Activated T-cell treated with anti-CD3 and anti-CD28 coated beads for 24 hours (primary cell): ENCODE results near the gene AK1.
A peak's percentile ranks its signal among the peaks of the same experiment; 100 is the strongest.
"Not testable (repeated sequence)": the region's sequence is repeated elsewhere in the genome, so short reads cannot be mapped to it uniquely, and the experiment has no call there.

Experiments
- DNase-seq: peaks from one replicate; pipeline ENCODE4 v3.0.0-alpha.2; 2020; ENCODE audit warnings: low read depth

Gene AK1

GRCh38 chr9:127884427-127884911, 7.0 kb upstream of the AK1 start:
- DNase-seq, result no peak

- DNase-seq, result no peak
These were observed 6.5 kb upstream of the AK1 start for GRCh38 chr9:127883959-127884358.

GRCh38 chr9:127881715-127882114, 4.2 kb upstream of the AK1 start:
- not testable (repeated sequence) for DNase-seq

- no peak for DNase-seq
These were observed 2.7 kb upstream of the AK1 start for GRCh38 chr9:127880143-127880542.

- DNase-seq, result no peak
These were observed 1.3 kb upstream of the AK1 start for GRCh38 chr9:127878652-127879390.

- DNase-seq, result no peak
These were observed 651 bp upstream of the AK1 start for GRCh38 chr9:127878001-127878651.

GRCh38 chr9:127876764-127877562, 512 bp downstream of the AK1 start:
- no peak for DNase-seq

GRCh38 chr9:127876026-127876763, 1.3 kb downstream of the AK1 start:
- no peak for DNase-seq

- no peak for DNase-seq
These were observed 2.0 kb downstream of the AK1 start for GRCh38 chr9:127875306-127875966.

- DNase-seq, result no peak
These were observed 2.9 kb downstream of the AK1 start for GRCh38 chr9:127874301-127875221.

- no peak for DNase-seq
These were observed 3.6 kb downstream of the AK1 start for GRCh38 chr9:127873886-127874285.

GRCh38 chr9:127873223-127873691, 4.2 kb downstream of the AK1 start:
- no peak for DNase-seq

- DNase-seq, result no peak
These were observed 4.9 kb downstream of the AK1 start for GRCh38 chr9:127872369-127873222.

- no peak for DNase-seq
These were observed 5.9 kb downstream of the AK1 start for GRCh38 chr9:127871531-127871930.

GRCh38 chr9:127870887-127871286, 6.6 kb downstream of the AK1 start:
- no peak for DNase-seq

GRCh38 chr9:127870153-127870491, 7.4 kb downstream of the AK1 start:
- DNase-seq, result not testable (repeated sequence)

GRCh38 chr9:127869310-127870152, 7.9 kb downstream of the AK1 start:
- peak; percentile 73 for DNase-seq

- no peak for DNase-seq
These were observed 9.1 kb downstream of the AK1 start for GRCh38 chr9:127868278-127868902.
